GM21529 (cell line): ENCODE measurements around the gene KATNAL2.

Experiments used
- ATAC-seq: cut with Tn5 transposase; IDR thresholded peaks from one replicate; pipeline ENCODE4 v1.9.1; 2021; ENCODE audit not compliant: unreplicated experiment

The KATNAL2 gene

DNA sequence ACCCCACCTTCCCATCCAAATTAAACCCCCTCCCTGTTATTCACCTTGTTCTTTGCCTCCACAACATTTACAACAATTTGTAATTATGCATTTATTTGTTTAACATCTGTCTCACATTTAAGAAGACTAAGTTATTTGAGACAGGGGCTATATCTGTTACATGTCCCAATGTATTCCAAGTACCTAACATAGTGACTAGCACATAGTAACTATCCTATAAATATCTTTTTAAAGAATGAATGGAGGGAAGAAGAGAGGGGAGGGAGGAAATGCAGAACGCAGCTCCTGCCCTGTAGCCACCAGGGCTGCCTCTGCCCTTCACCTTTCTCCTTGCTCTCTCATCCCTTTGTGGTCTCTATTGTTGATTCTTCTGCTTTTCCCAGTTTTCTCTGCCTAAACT is 192.3 kb downstream of the KATNAL2 start:
- no peak for ATAC-seq

DNA sequence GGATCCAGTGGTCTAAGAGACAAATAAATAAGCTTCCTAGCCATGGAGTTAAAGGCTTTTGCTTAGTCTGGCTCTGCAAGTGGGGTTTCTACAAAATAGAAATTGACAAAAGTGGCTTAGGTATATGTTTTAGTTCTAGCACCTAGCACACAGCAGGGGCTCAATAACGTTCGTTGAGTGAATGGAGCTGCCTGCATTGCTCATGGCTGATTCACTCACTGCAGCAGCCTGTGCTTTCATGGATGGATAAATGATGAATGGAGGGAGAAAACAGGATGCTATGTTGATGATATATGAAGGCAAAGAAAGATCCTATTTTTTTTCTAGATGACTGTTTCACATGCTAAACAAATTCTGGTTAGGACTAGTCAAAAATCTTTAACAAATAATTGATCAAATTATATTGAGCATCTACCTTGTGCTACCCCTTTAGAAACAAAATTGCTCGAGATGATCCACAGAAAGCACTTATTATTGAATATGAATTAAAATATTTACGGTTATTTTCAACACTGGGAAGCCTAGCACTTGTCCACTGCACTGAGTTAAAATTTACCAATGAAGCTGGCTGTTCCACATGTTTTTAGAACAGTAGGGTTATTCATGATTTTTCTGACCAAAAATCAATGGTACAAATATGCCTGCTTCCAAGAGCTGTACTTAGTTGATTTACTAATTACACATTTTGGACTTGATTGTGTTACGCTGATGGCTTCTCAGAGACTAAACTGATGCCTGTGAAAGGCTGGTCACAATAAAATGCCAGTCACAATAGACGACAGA is 193.3 kb downstream of the KATNAL2 start:
- ATAC-seq, result no peak

DNA sequence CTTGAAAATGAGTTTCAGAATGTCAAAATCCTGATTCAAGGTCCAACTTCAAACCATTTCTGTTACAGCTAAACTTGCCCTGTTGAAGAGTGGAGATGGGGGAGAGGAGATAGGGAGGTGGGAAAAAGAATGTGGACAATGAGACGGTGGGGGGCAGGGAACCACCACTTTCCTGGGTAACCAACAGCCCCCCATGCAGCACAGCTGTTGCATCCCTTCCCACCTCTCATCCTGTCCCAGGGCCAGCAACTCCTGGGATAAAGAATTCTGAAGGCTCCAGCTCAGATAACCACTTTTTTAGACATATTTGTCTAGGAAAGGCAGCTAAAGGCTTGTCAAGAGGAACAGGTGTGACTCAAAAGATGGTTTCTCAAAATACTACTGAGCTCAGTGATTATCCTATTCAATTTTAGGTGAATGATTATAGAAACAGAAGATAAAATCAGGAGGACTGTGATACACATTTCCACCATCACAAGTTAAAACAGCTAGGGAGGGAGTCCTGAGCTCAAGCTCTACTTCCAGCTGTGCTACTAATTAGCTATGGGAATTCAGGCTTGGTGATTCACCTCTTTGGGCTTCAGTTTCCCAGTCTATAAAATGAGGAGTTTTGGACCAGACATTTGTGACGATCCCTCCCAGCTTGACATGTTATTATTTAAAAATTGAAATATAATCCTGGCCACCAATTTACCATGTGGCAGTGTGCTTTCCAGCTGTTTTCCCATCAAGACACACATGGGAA is 196.6 kb downstream of the KATNAL2 start:
- ATAC-seq, result no peak

DNA sequence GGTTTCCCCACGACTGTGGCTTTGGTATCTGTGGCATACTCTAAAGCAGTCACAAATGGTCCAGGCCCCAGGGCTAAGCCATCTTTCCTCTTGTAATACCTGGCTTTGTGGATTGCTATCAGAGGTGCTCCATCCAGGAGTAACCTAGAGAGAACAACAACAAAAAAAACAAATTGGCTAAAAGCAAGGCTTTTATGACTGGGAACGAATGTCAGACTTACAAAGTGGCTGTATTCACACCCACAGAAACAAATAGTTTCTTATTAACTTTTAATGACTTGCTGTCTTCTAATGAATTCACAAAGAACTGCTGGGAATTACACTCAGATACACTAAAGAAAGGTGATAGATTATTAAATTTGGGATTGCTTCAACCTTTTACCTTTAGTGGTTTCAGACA is 197.8 kb downstream of the KATNAL2 start:
- no peak for ATAC-seq

DNA sequence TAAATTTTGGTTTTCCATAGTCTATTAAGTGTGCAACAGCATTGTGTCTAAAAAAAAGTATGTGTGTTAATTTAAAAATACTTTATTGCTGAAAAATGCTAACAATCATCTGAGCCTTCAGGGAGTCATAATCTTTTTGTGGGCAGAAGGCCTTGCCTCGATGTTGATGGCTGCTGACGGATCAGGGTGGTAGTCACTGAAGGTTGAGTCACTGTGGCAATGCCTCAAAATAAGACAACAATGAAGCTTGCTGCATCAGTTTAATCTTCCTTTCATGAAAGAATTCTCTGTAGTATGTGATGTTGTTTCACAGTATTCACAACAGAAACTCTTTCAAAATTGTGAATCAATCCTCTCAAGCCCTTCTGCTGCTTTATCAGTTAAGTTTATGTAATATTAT is 201.6 kb downstream of the KATNAL2 start:
- ATAC-seq, result no peak

DNA sequence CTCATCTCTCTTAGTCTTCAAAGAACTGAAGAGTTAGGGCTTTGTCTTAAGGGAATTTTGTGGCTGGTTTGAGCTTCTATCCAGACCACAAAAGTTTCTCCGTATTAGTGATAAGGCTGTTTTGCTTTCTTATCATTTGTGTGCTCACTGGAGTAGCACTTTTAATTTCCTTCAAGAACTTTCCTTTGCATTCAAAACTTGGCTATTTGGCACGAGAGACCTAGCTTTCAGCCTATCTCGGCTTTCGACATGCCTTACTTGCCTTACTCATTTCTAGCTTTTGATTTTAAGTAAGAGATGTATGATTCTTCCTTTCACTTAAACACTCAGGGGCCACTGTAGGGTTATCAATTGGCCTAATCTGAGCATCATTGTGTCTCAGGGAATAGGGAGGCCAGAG is 203.0 kb downstream of the KATNAL2 start:
- ATAC-seq, result peak; percentile 99

DNA sequence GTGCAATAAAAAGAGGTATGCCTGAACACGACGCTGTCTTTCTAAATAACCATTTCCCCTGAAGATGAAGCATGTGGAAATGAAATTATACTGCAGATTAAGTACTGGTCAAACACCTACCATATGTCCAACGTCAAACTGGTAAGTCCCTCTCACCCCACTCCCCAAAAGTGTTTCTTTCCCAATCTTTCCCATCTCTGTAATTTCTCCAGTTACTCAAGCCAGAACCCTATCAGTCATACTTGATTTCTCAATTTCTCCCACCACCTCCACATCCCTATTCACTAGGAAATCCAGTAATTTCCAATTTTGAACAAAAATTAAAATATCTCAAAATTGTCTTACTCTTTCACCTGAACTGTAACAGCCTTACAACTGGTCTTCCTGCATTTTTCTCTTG is 203.7 kb downstream of the KATNAL2 start:
- ATAC-seq, result no peak

DNA sequence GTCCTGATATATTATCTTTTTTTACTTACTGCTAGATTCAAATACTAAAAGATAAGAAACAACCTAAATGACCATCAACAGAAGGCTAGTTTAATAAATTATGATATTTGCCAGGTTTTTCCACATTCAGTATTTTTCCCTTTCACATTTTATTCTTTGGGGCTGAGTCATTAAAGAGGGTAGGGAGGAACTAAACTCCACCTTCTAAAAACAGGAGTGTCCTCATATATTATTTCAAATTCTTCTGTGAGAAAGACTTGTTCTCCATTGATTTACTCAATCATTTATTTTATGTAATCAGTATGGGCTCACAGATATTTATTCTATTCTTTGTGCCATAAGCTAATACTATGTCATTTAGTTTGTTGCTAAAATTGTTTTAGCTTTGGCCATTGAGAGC is 223.9 kb downstream of the KATNAL2 start:
- ATAC-seq, result no peak

DNA sequence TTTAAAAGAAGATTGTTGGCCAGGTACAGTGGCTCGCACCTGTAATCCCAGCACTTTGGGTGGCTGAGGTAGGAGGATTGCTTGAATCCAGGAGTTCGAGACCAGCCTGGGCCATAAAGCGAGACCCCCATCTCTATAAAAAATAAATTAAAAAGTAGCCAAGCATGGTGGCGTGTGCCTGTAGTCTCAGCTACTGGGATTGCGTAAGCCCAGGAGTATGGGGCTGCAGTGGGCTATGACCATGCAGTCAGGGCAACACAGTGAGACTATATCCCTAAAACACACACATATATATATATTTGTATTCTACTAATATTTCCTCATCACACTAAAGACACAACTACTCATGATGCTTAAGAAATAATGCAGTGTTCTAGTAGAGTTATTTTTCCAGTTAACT is 225.8 kb downstream of the KATNAL2 start:
- no peak for ATAC-seq

DNA sequence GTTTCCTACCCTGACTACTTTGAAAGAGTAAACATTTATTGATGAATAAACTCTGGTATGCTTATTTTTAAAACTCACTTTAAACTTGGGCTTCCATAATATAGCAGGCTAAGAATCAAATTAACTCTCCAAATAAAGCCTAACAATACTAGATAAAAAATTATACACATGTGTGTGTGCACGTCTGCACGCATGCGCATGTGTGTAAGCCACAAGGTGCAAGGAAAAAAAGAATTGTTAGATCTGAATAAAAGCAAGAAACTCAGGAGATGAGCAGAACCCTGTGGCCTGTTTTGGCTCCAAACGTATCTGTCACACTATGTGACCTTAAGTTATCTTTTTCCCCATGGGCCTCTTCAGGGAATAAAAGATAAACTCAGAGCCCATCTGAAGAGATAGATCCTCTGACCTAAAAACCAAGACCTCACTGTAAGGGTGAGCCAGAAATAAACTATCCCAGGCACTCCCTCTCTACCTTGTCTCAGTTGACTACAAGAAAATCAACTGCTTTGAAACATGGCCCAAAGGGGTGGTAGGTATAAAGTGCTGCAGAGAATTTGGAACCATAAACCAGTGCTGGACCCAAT is 226.6 kb downstream of the KATNAL2 start:
- ATAC-seq, result no peak

DNA sequence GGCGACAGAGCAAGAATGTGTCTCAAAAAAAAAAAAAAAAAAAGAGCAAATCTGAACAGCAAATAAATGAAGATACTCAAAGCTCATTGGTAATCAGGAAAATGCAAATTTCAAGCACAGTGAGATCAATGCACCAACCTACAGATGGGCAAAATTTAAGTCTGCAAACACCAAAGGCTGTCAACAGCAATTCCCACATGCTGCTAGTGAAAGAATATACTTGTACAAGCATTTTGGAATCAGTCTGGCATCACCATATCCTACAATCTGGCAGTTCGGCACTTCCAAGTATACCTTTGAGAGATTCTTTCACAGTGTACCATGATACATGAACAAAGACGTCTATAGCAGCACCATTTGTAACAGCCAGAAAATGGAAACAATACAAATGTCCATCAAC is 228.8 kb downstream of the KATNAL2 start:
- no peak for ATAC-seq

DNA sequence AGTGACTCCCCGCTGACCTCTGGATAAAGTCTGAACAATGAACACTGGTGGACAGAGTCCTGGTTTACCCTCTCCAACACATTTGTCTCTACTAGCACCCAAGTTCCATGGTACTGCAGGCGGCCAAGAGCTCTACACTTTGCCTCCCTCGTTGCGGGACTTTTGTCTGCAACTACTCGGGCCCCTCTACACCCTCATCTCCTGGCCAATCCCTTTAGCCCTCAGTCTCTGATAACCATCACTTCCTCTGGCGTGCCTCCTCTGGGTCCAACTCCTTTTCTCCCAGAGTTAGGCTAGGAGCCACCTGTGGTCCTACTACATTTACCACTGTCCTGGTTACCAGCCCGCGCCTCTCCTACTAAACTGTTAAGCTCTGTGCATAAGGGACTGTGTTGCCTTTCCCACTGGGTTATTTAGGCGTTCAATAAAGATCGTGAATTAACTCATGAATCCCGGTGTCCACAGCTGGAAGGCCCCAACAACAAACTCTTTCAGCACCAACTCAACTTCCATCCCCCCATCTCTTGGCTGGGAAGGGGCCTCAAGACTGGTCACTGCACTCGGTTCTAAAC is 232.1 kb downstream of the KATNAL2 start:
- no peak for ATAC-seq

DNA sequence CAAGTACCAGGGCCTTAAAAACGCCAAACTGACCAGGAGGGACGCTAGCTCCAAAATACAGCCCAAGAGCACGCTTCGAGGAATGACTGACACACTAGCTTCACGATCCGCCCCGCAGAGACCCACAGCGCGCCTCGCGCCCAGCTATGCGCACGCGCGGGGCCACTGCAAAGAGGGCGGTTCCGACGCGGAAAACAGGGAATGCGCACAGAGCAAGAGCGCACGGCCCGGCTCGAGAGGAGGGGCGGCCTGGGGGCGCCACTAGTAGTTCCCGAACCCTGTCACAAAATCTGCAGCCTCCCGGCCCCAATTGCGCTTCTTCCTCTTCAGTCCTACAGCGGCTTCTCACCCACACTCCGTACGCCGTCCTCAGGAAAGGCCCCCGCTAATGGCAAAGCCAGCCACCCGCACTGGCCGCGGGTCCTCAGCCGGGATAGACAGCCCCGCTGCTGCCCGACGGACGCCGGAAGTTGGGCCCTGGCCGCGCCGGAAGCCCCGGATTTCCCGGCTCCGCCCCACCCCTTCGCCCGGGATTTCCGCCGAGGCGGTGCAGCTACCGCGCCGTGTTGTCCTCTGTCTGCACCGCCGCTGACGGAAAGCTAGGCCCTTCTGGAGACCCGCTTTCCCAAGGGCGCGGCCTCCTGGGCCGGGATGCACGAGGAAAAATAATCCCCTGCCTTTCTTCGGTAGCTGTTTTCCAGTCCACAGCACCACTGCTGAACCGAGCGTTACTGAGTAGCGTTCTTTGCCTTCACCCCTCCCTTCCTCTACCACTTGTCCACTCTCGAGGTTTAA is 232.8 kb downstream of the KATNAL2 start, which contains the start of gene HDHD2:
TSS of gene HDHD2 (minus strand) at position 472 of the 795 bp plus-strand sequence. CDS start 14,061 bp downstream, outside the sequence.
- peak; percentile 88 for ATAC-seq

DNA sequence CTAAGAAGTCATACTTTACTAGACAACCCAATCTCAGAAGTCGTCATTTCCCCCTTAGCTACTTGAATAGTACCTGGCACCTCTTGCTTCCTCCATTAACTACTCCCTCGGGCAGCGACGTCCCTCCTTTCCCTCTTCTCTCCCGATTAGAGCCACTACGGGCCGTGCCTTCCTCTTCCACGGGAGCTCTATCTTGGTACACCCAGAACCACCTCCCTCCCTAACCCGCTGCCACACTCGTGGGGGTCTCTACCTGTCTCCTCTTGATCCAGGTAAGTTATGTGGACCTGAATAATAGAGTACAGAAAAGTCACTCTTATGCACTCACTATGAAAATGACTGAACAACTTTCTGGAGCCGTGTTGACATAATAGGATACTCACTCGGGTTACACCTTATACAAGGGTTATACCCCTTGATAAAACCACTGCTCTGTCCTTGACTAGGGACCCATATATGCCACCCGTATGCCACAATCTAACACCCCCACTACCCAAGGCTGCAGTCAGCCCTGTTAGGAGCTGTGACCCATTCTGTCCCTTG is 233.5 kb downstream of the KATNAL2 start:
- ATAC-seq, result peak; percentile 24

DNA sequence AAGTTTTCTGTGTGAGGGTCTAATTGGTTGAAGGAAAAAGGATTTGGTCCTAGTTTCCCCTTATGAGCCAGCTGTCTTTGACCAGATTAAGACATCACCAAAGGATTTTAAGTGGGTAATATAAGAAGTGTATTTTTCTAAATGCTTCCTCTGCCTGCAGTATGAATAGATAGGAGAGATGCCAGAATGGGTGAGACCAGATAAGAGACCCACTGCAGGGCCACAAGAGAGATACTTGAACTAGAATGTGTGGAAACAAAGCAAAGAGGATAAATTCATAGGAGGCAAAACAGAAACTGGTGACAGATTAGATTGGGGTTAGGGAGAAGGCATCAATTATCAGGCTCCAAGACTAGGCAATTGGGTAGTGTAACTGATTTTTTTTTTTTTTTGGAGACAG is 234.0 kb downstream of the KATNAL2 start:
- ATAC-seq, result no peak
